ENCODE results near the gene PCGF2. TPM values are rescaled to one million over a fixed set of nuclear protein-coding genes. Genes with fewer than 3 reads are reported as not detected.

The PCGF2 gene
- total and polyA plus RNA-seq, 9 of the 15 experiments (the other 6 are each of a cell fraction or from before 2014, with no cell fraction given), result 1.3 to 33.4 (median 7.0) TPM

- TF ChIP-seq AFF1 (IDR thresholded peaks at IDR 0.05; ENCODE audit: low read depth in 1 of 2, partially characterized antibody in 2 of 2) (peak in 1 of 2 experiments; percentile 92), LARP7 (IDR thresholded peaks at IDR 0.05) (peak; percentile 60; the same call in 1 of the 2 replicates), HDAC1 (IDR thresholded peaks at IDR 0.05) (peak in 1 of 2 experiments; percentile 85; a peak in 2 of 4 replicates), OTX1 (CRISPR knock-in tag; IDR thresholded peaks at IDR 0.05) (peak; percentile 45; the same call in 1 of the 2 replicates), ZNF79 (CRISPR knock-in tag; IDR thresholded peaks at IDR 0.05; ENCODE audit: low read depth) (no peak), ZNF280B (CRISPR knock-in tag; IDR thresholded peaks at IDR 0.05) (no peak), TOE1 (IDR thresholded peaks at IDR 0.05; ENCODE audit: borderline replicate concordance) (peak; percentile 66; the same call in 1 of the 2 replicates), TOE1 (CRISPR knock-in tag; IDR thresholded peaks at IDR 0.05; ENCODE audit: borderline replicate concordance, low read depth) (no peak), ARID3A (IDR thresholded peaks at IDR 0.05; ENCODE audit: borderline replicate concordance, low read depth, low read length) (no peak), HBP1 (CRISPR knock-in tag; IDR thresholded peaks at IDR 0.05) (peak; percentile 73), HDGF (IDR thresholded peaks at IDR 0.05) (peak; percentile 57; the same call in 1 of the 2 replicates), RAD51 (IDR thresholded peaks at IDR 0.05; ENCODE audit: borderline replicate concordance, low read depth) (0 out of 2 replicates have a peak, but pooled peaks have one; percentile 21), MNT (conservative IDR thresholded peaks at IDR 0.05) (peak in 1 of 2 experiments; percentile 46; a peak in 1 of 4 replicates), ARHGAP35 (IDR thresholded peaks at IDR 0.05; ENCODE audit: partially characterized antibody) (peak; percentile 16), CBFB (CRISPR knock-in tag; IDR thresholded peaks at IDR 0.05) (0 out of 2 replicates have a peak, but pooled peaks have one; percentile 8)
Measured at GRCh38 chr17:38730526-38731379, 17.4 kb downstream of the PCGF2 start (continued).

Data from K562 (cell line).